ENCODE data around the gene DDI1.

GRCh38 chr11:104078245-104078644 lies 41.8 kb downstream of the DDI1 start:
- TF ChIP-seq RAD21 (IDR thresholded peaks at IDR 0.05; ENCODE audit: low read length) (no peak), CTCF (conservative IDR thresholded peaks at IDR 0.05; ENCODE audit: low read depth, low read length) (no peak), ELK1 (IDR thresholded peaks at IDR 0.05; ENCODE audit: borderline replicate concordance, low read depth, low read length) (no peak), RCOR1 (IDR thresholded peaks at IDR 0.05; ENCODE audit: insufficient replicate concordance, low read length) (no peak), USF2 (IDR thresholded peaks at IDR 0.05; ENCODE audit: low read depth, low read length) (no peak), POLR2A (IDR thresholded peaks at IDR 0.05; ENCODE audit: low read depth, low read length) (no peak), BHLHE40 (IDR thresholded peaks at IDR 0.05; ENCODE audit: low read depth, low read length) (no peak), MXI1 (IDR thresholded peaks at IDR 0.05; ENCODE audit: borderline replicate concordance, low read depth, low read length) (no peak), CEBPB (IDR thresholded peaks at IDR 0.05; ENCODE audit: low read depth, low read length) (no peak)

All from IMR-90 (cell line).